Measurements from ENCODE around the gene ADAMTS2.

ADAMTS2 gene

GRCh38 chr5:179281694-179282093 is 63.6 kb downstream of the ADAMTS2 start:
- Histone ChIP-seq H3K9ac (ENCODE audit: low read length) (no peak overlapping the region), H3K4me3 (ENCODE audit: insufficient read depth, low read length, poor library complexity, severe bottlenecking) (no peak overlapping the region), H3K36me3 (ENCODE audit: low read length) (no peaks in the 10 kb centered on the region), H2AFZ (ENCODE audit: low read depth, low read length, severe bottlenecking) (no peak overlapping the region), H3F3A (ENCODE audit: insufficient read depth) (no peaks in the 10 kb centered on the region), H3K79me2 (ENCODE audit: insufficient read depth, low read length) (no peaks in the 10 kb centered on the region), H3K27ac (ENCODE audit: low read depth, low read length) (no peak overlapping the region), H3K27me3 (ENCODE audit: low read length) (no peaks in the 10 kb centered on the region), H3K9me2 (replicated peaks; ENCODE audit: insufficient read depth, low read length) (no peaks in the 10 kb centered on the region), H3K4me2 (ENCODE audit: low read depth, low read length, poor library complexity, severe bottlenecking) (no peak overlapping the region), H3K9me3 (ENCODE audit: insufficient read depth, low read length) (no peaks in the 10 kb centered on the region), H4K20me1 (ENCODE audit: low read depth, low read length) (no peaks in the 10 kb centered on the region)
- TF ChIP-seq EZH2phosphoT487 (conservative IDR thresholded peaks at IDR 0.05; ENCODE audit: low read length) (no peak), CTCF (IDR thresholded peaks at IDR 0.05; ENCODE audit: insufficient read depth, low read length, poor library complexity, severe bottlenecking) (no peak)

GRCh38 chr5:179280095-179280490 is 65.2 kb downstream of the ADAMTS2 start:
- Histone ChIP-seq H3K9ac (ENCODE audit: low read length) (no peak overlapping the region), H3K4me2 (ENCODE audit: low read depth, low read length, poor library complexity, severe bottlenecking) (no peak overlapping the region), H3K27ac (ENCODE audit: low read depth, low read length) (no peak overlapping the region), H3K9me3 (ENCODE audit: insufficient read depth, low read length) (no peaks in the 10 kb centered on the region), H3F3A (ENCODE audit: insufficient read depth) (no peaks in the 10 kb centered on the region), H2AFZ (ENCODE audit: low read depth, low read length, severe bottlenecking) (no peak overlapping the region), H3K4me3 (ENCODE audit: insufficient read depth, low read length, poor library complexity, severe bottlenecking) (no peak overlapping the region), H3K79me2 (ENCODE audit: insufficient read depth, low read length) (no peaks in the 10 kb centered on the region), H3K9me2 (replicated peaks; ENCODE audit: insufficient read depth, low read length) (no peaks in the 10 kb centered on the region), H3K36me3 (ENCODE audit: low read length) (no peaks in the 10 kb centered on the region), H4K20me1 (ENCODE audit: low read depth, low read length) (no peaks in the 10 kb centered on the region), H3K27me3 (ENCODE audit: low read length) (no peaks in the 10 kb centered on the region)
- TF ChIP-seq EZH2phosphoT487 (conservative IDR thresholded peaks at IDR 0.05; ENCODE audit: low read length) (no peak), CTCF (IDR thresholded peaks at IDR 0.05; ENCODE audit: insufficient read depth, low read length, poor library complexity, severe bottlenecking) (no peak)

- Histone ChIP-seq H3K9me3 (ENCODE audit: insufficient read depth, low read length) (no peaks in the 10 kb centered on the region), H4K20me1 (ENCODE audit: low read depth, low read length) (no peaks in the 10 kb centered on the region), H3K27ac (ENCODE audit: low read depth, low read length) (no peak overlapping the region), H3F3A (ENCODE audit: insufficient read depth) (no peaks in the 10 kb centered on the region), H3K27me3 (ENCODE audit: low read length) (no peaks in the 10 kb centered on the region), H3K79me2 (ENCODE audit: insufficient read depth, low read length) (no peaks in the 10 kb centered on the region), H3K9ac (ENCODE audit: low read length) (no peak overlapping the region), H3K9me2 (replicated peaks; ENCODE audit: insufficient read depth, low read length) (no peaks in the 10 kb centered on the region), H3K36me3 (ENCODE audit: low read length) (no peaks in the 10 kb centered on the region), H3K4me2 (ENCODE audit: low read depth, low read length, poor library complexity, severe bottlenecking) (no peak overlapping the region), H2AFZ (ENCODE audit: low read depth, low read length, severe bottlenecking) (no peak overlapping the region), H3K4me3 (ENCODE audit: insufficient read depth, low read length, poor library complexity, severe bottlenecking) (no peak overlapping the region)
- TF ChIP-seq CTCF (IDR thresholded peaks at IDR 0.05; ENCODE audit: insufficient read depth, low read length, poor library complexity, severe bottlenecking), result no peak
Observed at GRCh38 chr5:179279347-179280094, 65.7 kb downstream of the ADAMTS2 start.
